GM12801 (cell line): ENCODE measurements around the gene LGALS13.

Experiments
- TF ChIP-seq, protein P1 (sequence below): IDR thresholded peaks from one replicate; pipeline ENCODE4 v1.5.1; 2011; ENCODE audit warnings: control low read depth; ENCODE audit not compliant: insufficient read length; ENCODE audit errors: extremely low read depth

LGALS13 gene, protein sequence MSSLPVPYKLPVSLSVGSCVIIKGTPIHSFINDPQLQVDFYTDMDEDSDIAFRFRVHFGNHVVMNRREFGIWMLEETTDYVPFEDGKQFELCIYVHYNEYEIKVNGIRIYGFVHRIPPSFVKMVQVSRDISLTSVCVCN

DNA sequence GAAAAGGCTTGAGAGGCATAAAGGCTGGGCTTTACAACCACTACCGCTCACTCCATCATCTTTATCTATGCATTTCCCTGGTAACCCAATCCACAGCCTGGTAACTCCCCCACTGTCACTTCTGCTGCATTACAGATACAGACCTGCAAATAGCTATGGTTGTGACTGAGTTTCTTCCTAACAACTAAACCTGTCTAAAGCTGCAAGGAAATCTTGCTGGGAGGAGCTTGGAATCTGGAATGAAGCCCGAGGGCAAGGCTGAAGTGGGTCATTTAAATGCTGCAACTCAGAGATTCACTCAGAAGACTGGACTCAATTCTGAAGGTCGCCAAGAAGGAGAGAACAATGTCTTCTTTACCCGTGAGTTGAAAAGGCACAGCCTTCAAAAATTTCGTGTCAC is at the start of gene LGALS13:
Gene LGALS13 (plus strand): TSS at position 301 of the 400 bp plus-strand sequence. CDS start 45 bp downstream, at position 346.
- TF ChIP-seq, protein P1, sequence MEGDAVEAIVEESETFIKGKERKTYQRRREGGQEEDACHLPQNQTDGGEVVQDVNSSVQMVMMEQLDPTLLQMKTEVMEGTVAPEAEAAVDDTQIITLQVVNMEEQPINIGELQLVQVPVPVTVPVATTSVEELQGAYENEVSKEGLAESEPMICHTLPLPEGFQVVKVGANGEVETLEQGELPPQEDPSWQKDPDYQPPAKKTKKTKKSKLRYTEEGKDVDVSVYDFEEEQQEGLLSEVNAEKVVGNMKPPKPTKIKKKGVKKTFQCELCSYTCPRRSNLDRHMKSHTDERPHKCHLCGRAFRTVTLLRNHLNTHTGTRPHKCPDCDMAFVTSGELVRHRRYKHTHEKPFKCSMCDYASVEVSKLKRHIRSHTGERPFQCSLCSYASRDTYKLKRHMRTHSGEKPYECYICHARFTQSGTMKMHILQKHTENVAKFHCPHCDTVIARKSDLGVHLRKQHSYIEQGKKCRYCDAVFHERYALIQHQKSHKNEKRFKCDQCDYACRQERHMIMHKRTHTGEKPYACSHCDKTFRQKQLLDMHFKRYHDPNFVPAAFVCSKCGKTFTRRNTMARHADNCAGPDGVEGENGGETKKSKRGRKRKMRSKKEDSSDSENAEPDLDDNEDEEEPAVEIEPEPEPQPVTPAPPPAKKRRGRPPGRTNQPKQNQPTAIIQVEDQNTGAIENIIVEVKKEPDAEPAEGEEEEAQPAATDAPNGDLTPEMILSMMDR: no peak

DNA sequence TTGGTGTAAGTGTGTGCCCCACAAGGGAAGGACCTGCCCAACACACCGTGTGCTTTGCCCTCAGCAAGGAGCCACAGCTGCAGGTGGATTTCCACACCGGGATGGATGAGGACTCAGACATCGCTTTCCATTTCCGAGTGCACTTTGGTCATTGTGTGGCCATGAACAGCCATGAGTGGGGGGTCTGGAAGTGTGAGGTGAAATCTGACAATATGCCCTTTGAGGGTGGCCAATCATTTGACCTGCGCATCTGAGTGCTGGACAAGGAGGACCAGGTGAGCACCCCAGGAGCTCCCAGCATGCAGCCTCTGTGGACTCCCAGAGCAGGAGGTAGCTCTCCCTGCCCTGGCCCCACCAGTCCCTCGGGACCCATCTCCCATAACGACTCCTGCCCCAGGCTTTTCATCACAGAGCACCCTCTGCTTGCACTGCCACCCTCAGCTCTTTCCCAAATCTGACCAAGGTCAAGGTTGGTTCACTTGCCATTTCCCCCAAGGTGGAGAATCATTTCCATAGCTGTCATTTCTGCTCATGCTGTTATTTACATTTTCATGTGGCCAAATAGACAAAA is 49.2 kb upstream of the LGALS13 start:
- TF ChIP-seq, protein P1: no peak

DNA sequence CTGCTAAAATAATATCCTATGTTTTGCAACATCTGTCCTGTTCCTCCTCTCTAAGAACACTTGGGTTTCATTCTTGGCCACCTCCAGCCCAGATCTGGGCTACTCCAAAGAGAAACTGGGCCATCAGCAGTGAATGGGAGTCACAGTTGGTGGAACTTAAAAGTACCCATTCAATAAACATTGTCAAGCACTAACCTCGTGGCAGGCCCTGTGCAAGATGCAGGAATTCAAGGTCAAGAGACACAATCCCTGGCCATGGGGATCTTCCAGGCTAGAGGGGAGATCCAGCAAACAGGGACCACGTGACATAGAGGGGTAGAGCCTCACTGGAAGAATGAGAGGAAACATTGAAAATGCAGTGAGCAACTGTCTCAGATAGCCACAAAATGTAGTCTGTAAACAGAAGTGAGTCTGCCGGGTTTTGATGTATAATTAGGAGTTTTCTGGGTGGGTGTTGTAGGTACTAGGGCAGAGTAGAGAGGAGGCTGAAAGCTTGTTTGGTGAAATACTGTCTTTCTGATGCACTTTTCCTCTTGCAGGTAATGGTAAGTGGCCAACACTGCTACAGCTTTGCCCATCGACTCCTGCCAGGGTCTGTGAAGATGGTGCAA is 47.5 kb upstream of the LGALS13 start:
- TF ChIP-seq, protein P1: no peak

DNA sequence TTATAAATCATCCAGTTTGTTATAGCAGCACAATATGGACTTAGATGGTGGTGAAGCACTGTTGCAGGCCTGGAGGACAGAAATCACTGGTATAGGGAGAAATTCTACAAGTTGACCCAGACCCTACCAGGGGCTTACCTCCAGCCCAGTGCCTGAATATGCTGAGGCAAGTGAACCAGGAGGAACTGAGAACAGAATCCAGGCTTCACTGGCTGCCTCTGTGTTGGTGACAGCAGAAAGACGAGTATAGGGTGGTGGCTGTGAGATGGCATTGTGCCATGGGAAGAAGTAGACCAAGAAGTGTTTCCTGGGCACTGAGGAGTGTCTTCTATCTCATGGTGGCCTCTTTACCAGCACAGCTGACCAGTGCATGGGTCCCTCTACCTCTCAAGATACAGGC is 46.4 kb upstream of the LGALS13 start:
- TF ChIP-seq, protein P1: no peak

DNA sequence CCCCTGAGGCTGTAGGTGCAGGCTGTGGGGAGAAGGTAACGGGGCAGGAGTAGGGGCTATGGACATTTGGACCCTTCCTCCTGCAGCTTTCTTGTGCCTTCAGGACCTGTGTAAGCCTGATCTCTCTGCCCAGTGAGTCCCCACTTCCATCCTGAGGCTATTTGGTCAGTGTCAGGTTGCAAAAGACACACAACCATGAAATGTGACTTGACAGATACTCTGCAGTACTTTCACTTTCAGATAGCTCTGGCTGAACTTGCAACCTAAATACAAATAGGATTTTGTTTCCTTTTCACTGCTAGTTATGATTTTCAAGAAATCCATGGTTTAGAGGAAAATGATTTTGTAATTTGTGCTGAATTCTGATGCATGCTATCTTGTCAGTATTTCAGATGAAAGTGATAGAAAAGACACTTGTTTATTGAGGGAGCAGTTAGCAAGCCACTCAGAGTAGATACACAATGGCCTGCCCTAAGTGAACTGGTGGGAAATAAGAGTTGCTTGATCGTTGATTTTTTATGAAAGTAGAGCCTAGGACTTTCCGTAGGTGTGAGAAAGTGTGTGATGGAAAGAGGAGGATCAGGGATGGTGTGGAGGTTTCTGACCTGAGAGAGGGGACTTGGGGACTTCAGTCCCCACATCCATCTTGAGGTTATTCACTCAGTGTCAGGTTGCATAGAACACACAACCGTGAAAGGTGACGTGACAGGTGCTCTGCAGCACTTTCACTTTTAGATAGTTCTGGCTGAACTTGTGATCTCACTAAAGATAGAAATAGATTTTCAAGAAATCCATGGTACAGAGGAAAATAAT is 44.3 kb upstream of the LGALS13 start:
- TF ChIP-seq, protein P1: no peak

DNA sequence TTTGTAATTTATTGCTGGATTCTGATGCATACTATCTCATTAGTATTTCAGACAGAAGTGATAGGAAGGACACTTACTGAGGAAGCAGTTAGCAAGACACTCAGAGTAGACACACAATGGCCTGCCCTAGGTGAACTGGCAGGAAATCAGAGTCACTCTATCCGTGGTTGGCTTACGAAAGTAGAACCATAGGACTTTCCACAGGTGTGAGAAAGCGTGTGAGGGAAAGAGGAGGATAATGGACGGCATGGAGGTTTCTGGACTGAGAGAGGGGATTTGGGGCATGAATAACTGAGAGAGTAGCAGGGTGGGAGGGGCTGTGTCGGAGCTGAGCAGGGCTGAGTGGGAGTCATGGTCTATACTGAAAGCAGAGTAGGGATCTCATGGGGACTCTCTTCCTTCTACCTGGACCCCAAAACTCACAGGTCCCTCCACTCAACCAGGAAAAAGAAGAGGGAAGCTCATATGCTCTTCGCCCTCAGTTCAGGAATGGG is 43.7 kb upstream of the LGALS13 start:
- TF ChIP-seq, protein P1: no peak

DNA sequence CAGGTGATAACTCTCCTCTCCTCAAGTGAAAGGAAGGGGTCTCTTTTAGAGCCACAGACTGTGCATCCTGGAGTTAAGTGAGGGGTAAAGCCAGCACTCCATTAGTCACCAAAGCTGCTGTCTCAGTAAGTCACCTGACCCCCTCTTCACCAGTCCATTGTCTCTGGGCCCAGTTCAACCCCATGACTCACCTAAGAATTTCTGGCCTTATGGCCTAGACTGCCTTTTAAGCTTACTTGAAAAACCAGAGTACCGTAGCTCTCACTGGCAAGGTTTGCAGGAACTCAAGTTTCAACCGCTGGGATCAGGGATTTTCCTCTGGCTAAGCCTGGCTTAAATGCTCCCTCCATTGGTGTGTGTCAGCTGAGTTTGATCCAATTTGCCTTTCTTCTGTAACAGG is 38.9 kb upstream of the LGALS13 start:
- TF ChIP-seq, protein P1: no peak
